GM10847 (cell line): ENCODE data around the gene DOP1B.

ENCODE experiments used
- POLR2A ChIP-seq: IDR thresholded peaks from 2 replicates; pipeline ENCODE4 v1.6.1; 2011; ENCODE audit not compliant: insufficient read length; ENCODE audit errors: extremely low read depth

DOP1B gene

GRCh38 chr21:36134803-36135390 lies 21.7 kb upstream of the DOP1B start, which contains the start of gene CBR3:
TSS of gene CBR3 (plus strand) at chr21:36135079. CDS start at chr21:36135193, 114 bp downstream.
- no peak for TF ChIP-seq POLR2A

GRCh38 chr21:36135391-36136102 lies 21.1 kb upstream of the DOP1B start:
- no peak for TF ChIP-seq POLR2A

GRCh38 chr21:36141513-36141925 lies 15.1 kb upstream of the DOP1B start:
- no peak for TF ChIP-seq POLR2A

- no peak for TF ChIP-seq POLR2A
Measured at GRCh38 chr21:36145259-36145658, 11.4 kb upstream of the DOP1B start.

GRCh38 chr21:36147911-36148310 lies 8.7 kb upstream of the DOP1B start:
- TF ChIP-seq POLR2A = no peak

- TF ChIP-seq POLR2A = no peak
Measured at GRCh38 chr21:36148886-36149285, 7.7 kb upstream of the DOP1B start.

GRCh38 chr21:36149788-36150711 lies 6.6 kb upstream of the DOP1B start:
- TF ChIP-seq POLR2A = no peak

GRCh38 chr21:36155603-36156338 lies 853 bp upstream of the DOP1B start:
- TF ChIP-seq POLR2A = peak; percentile 16

GRCh38 chr21:36156339-36156814 lies 247 bp upstream of the DOP1B start:
- TF ChIP-seq POLR2A = no peak

GRCh38 chr21:36159356-36159921 lies 2.8 kb downstream of the DOP1B start:
- no peak for TF ChIP-seq POLR2A

- no peak for TF ChIP-seq POLR2A
Measured at GRCh38 chr21:36160850-36161178, 4.2 kb downstream of the DOP1B start.

GRCh38 chr21:36162631-36163030 lies 6.0 kb downstream of the DOP1B start:
- TF ChIP-seq POLR2A = no peak

GRCh38 chr21:36163750-36164741 lies 7.4 kb downstream of the DOP1B start:
- TF ChIP-seq POLR2A = no peak

- no peak for TF ChIP-seq POLR2A
Measured at GRCh38 chr21:36165356-36165755, 8.7 kb downstream of the DOP1B start.

GRCh38 chr21:36166705-36167104 lies 10.1 kb downstream of the DOP1B start:
- TF ChIP-seq POLR2A = no peak
